Ovary (tissue), 3 donors: Measurements from ENCODE around the gene WEE1.

Source experiments
- EP300 ChIP-seq: sonication (generic); formaldehyde crosslinking; IDR thresholded peaks from one replicate; pipeline ENCODE4 v1.6.1; 2017; ENCODE audit warnings: antibody characterized with exemption
- POLR2A ChIP-seq: fragments of 450-650 bp; IDR thresholded peaks from one replicate; pipeline ENCODE4 v1.6.1; 2017; ENCODE audit warnings: antibody characterized with exemption, mild to moderate bottlenecking, moderate library complexity
- TF ChIP-seq, protein P1 (sequence below), 3 donors: fragments of 450-650 bp in 2 of 3; fragments of 200-600 bp in 1 of 3; IDR thresholded peaks; one replicate each; pipeline versions ENCODE4 v1.5.1 to v1.8.0; 2016 to 2022; ENCODE audit warnings: antibody characterized with exemption in 3 of 3, mild to moderate bottlenecking in 1 of 3
- donor health status: DM: no; HTN: no; CAD: no.

DNA sequence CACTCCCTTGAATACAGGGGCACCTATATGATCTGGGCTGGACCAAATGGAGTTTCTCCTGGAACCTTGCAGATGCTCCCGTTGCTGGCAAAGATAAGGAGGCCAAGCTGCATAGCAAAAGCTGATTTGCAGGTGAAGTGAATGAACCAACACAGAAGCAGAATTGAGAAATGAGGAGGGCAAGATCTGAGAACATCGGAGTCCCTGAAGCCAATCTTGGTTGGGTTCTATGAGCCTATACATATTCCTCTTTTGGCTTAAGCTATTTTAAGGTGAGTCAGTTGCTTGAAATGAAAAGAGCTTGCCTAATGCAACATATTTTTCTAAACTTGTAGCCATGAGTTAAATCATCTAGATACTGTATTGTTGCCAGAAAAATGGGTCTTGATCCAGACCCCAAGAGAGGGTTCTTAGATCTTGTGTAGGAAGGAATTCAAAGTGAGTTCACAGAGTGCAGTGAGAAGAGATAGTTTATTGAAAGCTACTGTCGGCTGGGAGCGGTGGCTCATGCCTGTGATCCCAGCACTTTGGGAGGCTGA is 23.5 kb downstream of the WEE1 start:
- TF ChIP-seq EP300 (no peak), POLR2A (no peak)
- TF ChIP-seq, protein P1, sequence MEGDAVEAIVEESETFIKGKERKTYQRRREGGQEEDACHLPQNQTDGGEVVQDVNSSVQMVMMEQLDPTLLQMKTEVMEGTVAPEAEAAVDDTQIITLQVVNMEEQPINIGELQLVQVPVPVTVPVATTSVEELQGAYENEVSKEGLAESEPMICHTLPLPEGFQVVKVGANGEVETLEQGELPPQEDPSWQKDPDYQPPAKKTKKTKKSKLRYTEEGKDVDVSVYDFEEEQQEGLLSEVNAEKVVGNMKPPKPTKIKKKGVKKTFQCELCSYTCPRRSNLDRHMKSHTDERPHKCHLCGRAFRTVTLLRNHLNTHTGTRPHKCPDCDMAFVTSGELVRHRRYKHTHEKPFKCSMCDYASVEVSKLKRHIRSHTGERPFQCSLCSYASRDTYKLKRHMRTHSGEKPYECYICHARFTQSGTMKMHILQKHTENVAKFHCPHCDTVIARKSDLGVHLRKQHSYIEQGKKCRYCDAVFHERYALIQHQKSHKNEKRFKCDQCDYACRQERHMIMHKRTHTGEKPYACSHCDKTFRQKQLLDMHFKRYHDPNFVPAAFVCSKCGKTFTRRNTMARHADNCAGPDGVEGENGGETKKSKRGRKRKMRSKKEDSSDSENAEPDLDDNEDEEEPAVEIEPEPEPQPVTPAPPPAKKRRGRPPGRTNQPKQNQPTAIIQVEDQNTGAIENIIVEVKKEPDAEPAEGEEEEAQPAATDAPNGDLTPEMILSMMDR (IDR thresholded peaks at IDR 0.05), result no peak
